GM12891 (cell line): ENCODE data around the gene SRGAP3.

Source experiments
- PAX5 ChIP-seq: IDR thresholded peaks from 2 replicates; pipeline ENCODE4 v1.6.1; 2011; ENCODE audit warnings: low read length, moderate library complexity, mild to moderate bottlenecking; ENCODE audit not compliant: insufficient read depth, severe bottlenecking
- POLR2A ChIP-seq: IDR thresholded peaks from 2 replicates; pipeline ENCODE4 v1.6.1; 2011; ENCODE audit warnings: low read depth, low read length, control low read depth
- POLR2AphosphoS5 ChIP-seq: IDR thresholded peaks from 2 replicates; pipeline ENCODE4 v1.6.1; 2011; ENCODE audit warnings: low read depth, low read length, control low read depth
- POU2F2 ChIP-seq: IDR thresholded peaks from 2 replicates; pipeline ENCODE4 v1.6.1; 2011; ENCODE audit warnings: low read depth, mild to moderate bottlenecking, control low read depth, low read length, moderate library complexity
- SPI1 ChIP-seq: IDR thresholded peaks from 2 replicates; pipeline ENCODE4 v1.6.1; 2011; ENCODE audit warnings: low read depth, low read length, control low read depth
- TAF1 ChIP-seq: IDR thresholded peaks from 2 replicates; pipeline ENCODE4 v1.6.1; 2011; ENCODE audit warnings: low read depth, low read length, control low read depth

DNA sequence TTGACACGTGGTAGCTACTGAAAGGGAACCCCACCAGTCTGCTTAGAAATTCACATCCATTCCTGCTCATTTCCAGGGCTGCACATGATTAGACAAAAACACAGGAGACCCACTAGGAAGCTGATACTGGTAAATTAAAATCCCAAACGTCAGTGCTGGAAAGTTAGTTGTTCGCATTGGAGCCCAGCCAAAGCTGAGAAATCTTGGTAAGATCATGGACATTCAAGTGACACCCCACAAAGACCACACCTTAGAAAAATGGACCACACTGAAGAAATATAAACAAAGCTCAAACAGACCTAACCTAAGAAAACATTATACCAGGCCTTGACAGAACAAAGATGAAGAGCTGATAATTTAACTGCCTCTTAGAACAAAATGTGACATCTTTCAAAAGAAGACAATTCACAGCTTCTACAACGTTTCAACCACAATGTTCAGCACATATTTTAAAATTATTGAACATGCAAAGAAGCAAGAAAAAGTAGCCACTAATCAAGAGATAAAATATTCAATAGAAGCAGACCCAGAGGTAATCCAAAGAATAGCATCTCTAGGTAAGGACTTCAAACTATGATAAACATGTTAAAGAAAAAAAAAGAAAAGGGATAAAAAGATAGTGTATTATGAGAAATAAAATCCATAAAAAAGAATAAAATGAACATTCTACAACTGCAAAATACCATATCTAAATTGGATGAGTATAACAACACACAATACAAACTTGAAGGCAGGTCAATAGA is 306.5 kb downstream of the SRGAP3 start:
- TF ChIP-seq POLR2A (no peak), TAF1 (no peak), POLR2AphosphoS5 (no peak), PAX5 (no peak), SPI1 (no peak), POU2F2 (no peak)
